Activated naive CD4-positive, alpha-beta T cell treated with anti-CD3 and anti-CD28 coated beads, Interleukin-2, amount 10 ng/mL, durations not matched to agents 7 days and 5 days (primary cell): ENCODE data around the gene LAYN.

Experiments
- CTCF ChIA-PET: fragments of 350-600 bp; sonication (Branson Sonifier 250); formaldehyde crosslinking; loops from one replicate; lab custom pipeline; 2021; ENCODE audit warnings: antibody characterized with exemption; lab: Charles Lee
- DNase-seq: peaks from one replicate; pipeline ENCODE4 v3.0.0-alpha.2; 2020
- H3K27ac Mint-ChIP-seq: one replicate; pipeline ENCODE4 v1.8.0; 2021; ENCODE audit warnings: mild to moderate bottlenecking, moderate library complexity, mixed read lengths
- H3K27me3 Mint-ChIP-seq: one replicate; pipeline ENCODE4 v1.8.0; 2021; ENCODE audit warnings: mild to moderate bottlenecking, mixed read lengths
- H3K36me3 Mint-ChIP-seq: one replicate; pipeline ENCODE4 v1.8.0; 2021; ENCODE audit warnings: mixed read lengths
- H3K4me1 Mint-ChIP-seq: one replicate; pipeline ENCODE4 v1.8.0; 2021; ENCODE audit warnings: mixed read lengths
- H3K4me3 Mint-ChIP-seq: one replicate; pipeline ENCODE4 v1.8.0; 2021; ENCODE audit warnings: mild to moderate bottlenecking, moderate library complexity, mixed read lengths
- H3K9me3 Mint-ChIP-seq: one replicate; pipeline ENCODE4 v1.8.0; 2021; ENCODE audit warnings: mixed read lengths

The LAYN gene

GRCh38 chr11:111540114-111540936, at the start of gene LAYN:
Gene LAYN, plus strand, starts transcription at chr11:111540720. Its CDS starts 124 bp downstream, at chr11:111540844.
- Mint-ChIP-seq H3K9me3 (peaks cover 2% of the 10 kb centered on the region), H3K27ac (peak within 1 kb of the TSS; percentile 58), H3K4me1 (peaks cover 28% of the 10 kb centered on the region), H3K27me3 (peaks cover 72% of the 10 kb centered on the region), H3K36me3 (no peaks in the 10 kb centered on the region), H3K4me3 (peak within 1 kb of the TSS; percentile 46)
- DNase-seq: peak; percentile 46
- CTCF ChIA-PET: interaction anchor here (2.1 to 3.9 kb wide), 2 partner anchors 27 to 86 kb away, joined by 8 to 15 read pairs; no protein-coding TSS in a partner anchor

DNA sequence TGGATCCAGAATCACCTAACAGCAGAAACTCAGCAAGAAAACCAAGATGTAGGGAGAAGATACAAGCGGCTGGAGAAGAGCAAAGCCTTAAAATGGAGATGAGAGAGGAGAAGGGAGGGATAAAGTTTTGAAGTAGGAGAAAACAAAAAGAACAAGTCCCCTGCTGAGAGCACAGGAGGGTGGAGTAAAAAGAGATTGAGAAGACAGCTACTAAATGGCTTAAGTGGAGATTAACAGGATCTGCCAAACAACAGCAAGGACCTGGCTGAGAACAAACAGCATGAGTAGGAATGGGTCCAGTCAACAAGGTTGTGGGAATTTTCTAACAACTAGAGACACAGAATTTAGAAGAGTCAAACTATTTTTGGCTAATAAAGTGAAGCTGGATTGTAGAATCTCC, 46.5 kb upstream of the LAYN start:
- Mint-ChIP-seq H3K27me3 (peaks cover 17% of the 10 kb centered on the region), H3K9me3 (no peaks in the 10 kb centered on the region), H3K4me1 (no peaks in the 10 kb centered on the region), H3K4me3 (no peak overlapping the region), H3K36me3 (no peaks in the 10 kb centered on the region), H3K27ac (no peak overlapping the region)
- DNase-seq: no peak
- CTCF ChIA-PET: no interaction called here

- H3K4me1 Mint-ChIP-seq: no peaks in the 10 kb centered on the region
- peaks cover 18% of the 10 kb centered on the region for H3K27me3 Mint-ChIP-seq
- DNase-seq: no peak
- H3K27ac Mint-ChIP-seq: no peak overlapping the region
- H3K4me3 Mint-ChIP-seq: no peak overlapping the region
- no peaks in the 10 kb centered on the region for H3K9me3 Mint-ChIP-seq
- no peaks in the 10 kb centered on the region for H3K36me3 Mint-ChIP-seq
- CTCF ChIA-PET: interaction anchor here (0.6 kb wide), 1 partner anchor 342 kb away, joined by 3 read pairs; no protein-coding TSS in a partner anchor
Measured at GRCh38 chr11:111499483-111499882, 41.0 kb upstream of the LAYN start.

DNA sequence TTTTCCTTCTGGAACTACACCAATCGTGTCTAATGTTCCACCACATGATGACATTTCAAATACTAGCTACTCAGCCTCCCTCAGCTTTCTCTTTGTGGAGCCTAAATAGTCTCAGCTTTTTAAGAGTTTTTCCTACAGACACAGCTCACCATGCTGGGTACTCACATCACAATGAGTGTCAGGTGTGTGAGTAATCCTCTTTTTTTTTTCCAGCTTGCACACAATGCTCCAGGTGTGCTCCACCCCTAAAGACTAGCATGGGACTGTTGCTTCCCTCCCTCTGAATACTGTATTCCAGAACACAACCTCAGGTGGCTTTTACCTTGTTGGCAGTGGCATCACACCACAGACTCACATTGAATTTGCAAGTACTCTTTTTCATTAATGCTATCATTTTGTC, 40.0 kb upstream of the LAYN start:
- no peaks in the 10 kb centered on the region for H3K36me3 Mint-ChIP-seq
- H3K27me3 Mint-ChIP-seq: peaks cover 18% of the 10 kb centered on the region

GRCh38 chr11:111502611-111503010, 37.9 kb upstream of the LAYN start:
- CTCF ChIA-PET: interaction anchor here (0.6 kb wide), 1 partner anchor 23 kb away, joined by 3 read pairs; no protein-coding TSS in a partner anchor
- Mint-ChIP-seq H3K36me3 (no peaks in the 10 kb centered on the region), H3K4me3 (no peak overlapping the region), H3K4me1 (no peaks in the 10 kb centered on the region), H3K27ac (no peak overlapping the region), H3K27me3 (peaks cover 22% of the 10 kb centered on the region), H3K9me3 (no peaks in the 10 kb centered on the region)
- no peak for DNase-seq

More for the DNA sequence above, 40.0 kb upstream of the LAYN start:
- no peaks in the 10 kb centered on the region for H3K9me3 Mint-ChIP-seq
- no peak for DNase-seq
- H3K27ac Mint-ChIP-seq: no peak overlapping the region
- no peaks in the 10 kb centered on the region for H3K4me1 Mint-ChIP-seq
- H3K4me3 Mint-ChIP-seq: no peak overlapping the region
- CTCF ChIA-PET: interaction anchor here (0.9 kb wide), 2 partner anchors 13 to 45 kb away, joined by 3 read pairs; no protein-coding TSS in a partner anchor

GRCh38 chr11:111510311-111510710, 30.2 kb upstream of the LAYN start:
- Mint-ChIP-seq H3K36me3 (peaks cover 2% of the 10 kb centered on the region), H3K9me3 (no peaks in the 10 kb centered on the region), H3K27ac (no peak overlapping the region), H3K27me3 (peaks cover 61% of the 10 kb centered on the region), H3K4me1 (peaks cover 15% of the 10 kb centered on the region), H3K4me3 (no peak overlapping the region)
- no peak for DNase-seq
- CTCF ChIA-PET: interaction anchor here (0.7 kb wide), 1 partner anchor 266 kb away, joined by 4 read pairs; no protein-coding TSS in a partner anchor

GRCh38 chr11:111512296-111513239, 28.0 kb upstream of the LAYN start, which contains the start of gene BTG4:
Gene BTG4, minus strand, starts transcription at chr11:111512386. Its CDS starts 13,610 bp downstream, at chr11:111498776.
- CTCF ChIA-PET: interaction anchor here (0.7 to 1.6 kb wide), 7 partner anchors 8 to 57 kb away, joined by 3 to 8 read pairs (median 4); no protein-coding TSS in a partner anchor
- Mint-ChIP-seq H3K36me3 (peaks cover 2% of the 10 kb centered on the region), H3K27me3 (peaks cover 57% of the 10 kb centered on the region), H3K27ac (no peak within 1 kb of the TSS), H3K4me1 (peaks cover 15% of the 10 kb centered on the region), H3K4me3 (peak within 1 kb of the TSS; percentile 52), H3K9me3 (no peaks in the 10 kb centered on the region)
- DNase-seq: peak; percentile 37

GRCh38 chr11:111513240-111513605, 27.3 kb upstream of the LAYN start:
- no peak for DNase-seq
- peaks cover 50% of the 10 kb centered on the region for H3K27me3 Mint-ChIP-seq
- H3K36me3 Mint-ChIP-seq: peaks cover 2% of the 10 kb centered on the region
- no peak overlapping the region for H3K27ac Mint-ChIP-seq
- H3K4me3 Mint-ChIP-seq: no peak overlapping the region
- CTCF ChIA-PET: interaction anchor here (0.7 to 1.6 kb wide), 8 partner anchors 8 to 81 kb away, joined by 3 to 8 read pairs (median 3); no protein-coding TSS in a partner anchor
- peaks cover 15% of the 10 kb centered on the region for H3K4me1 Mint-ChIP-seq
- H3K9me3 Mint-ChIP-seq: no peaks in the 10 kb centered on the region

DNA sequence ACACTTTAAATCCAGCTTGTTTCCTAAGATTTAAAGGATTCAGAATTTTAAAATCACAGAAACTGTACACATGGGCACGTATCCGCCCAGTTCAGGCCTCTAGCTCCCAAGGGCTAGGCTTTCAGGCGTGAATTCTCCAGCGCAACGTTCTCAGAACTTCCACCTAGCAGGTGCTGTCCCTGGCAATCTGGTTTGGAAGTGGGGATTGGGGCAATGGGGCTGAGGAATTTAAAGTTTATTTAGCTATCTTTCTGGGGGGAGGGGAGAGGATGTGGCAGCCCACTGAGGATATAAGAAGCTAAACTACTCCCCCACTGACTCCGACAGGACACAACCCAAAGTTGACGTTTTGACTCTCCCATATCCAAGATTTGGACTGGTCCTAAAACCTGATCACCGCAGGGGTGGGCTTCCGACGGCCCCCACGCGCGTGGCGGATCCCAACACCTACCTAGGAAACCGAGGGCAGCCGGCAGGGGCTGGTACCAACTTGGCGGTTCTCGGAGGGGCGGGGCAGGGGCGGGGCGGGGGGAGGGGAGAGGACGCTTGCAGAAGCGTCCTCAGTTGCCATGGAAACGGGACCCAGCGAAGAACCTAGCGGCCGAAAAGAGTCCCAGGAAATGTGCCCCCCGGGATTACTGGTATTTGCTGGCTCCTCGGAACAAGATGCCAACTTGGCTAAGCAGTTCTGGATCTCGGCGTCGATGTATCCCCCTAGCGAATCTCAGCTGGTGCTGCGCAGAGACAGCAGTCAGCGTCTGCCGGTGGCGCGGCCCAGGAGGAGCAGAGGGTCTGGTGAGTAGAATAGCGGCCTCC, 26.1 kb upstream of the LAYN start, which contains the start of gene HOATZ:
HOATZ (plus strand) TSS at position 563 of the 816 bp plus-strand sequence; CDS start at position 570, 7 bp downstream.
- Mint-ChIP-seq H3K36me3 (peaks cover 2% of the 10 kb centered on the region), H3K4me3 (peak within 1 kb of the TSS; percentile 33), H3K27ac (no peak within 1 kb of the TSS), H3K27me3 (peaks cover 48% of the 10 kb centered on the region), H3K9me3 (no peaks in the 10 kb centered on the region), H3K4me1 (peaks cover 15% of the 10 kb centered on the region)
- CTCF ChIA-PET: interaction anchor here (0.9 to 1.0 kb wide), 3 partner anchors 20 to 82 kb away, joined by 3 read pairs; no protein-coding TSS in a partner anchor
- peak; percentile 32 for DNase-seq

GRCh38 chr11:111515591-111515990, 24.9 kb upstream of the LAYN start:
- CTCF ChIA-PET: no interaction called here
- Mint-ChIP-seq H3K27me3 (peaks cover 42% of the 10 kb centered on the region), H3K36me3 (peaks cover 2% of the 10 kb centered on the region), H3K4me3 (no peak overlapping the region), H3K27ac (no peak overlapping the region), H3K4me1 (peaks cover 15% of the 10 kb centered on the region), H3K9me3 (no peaks in the 10 kb centered on the region)
- DNase-seq: no peak

DNA sequence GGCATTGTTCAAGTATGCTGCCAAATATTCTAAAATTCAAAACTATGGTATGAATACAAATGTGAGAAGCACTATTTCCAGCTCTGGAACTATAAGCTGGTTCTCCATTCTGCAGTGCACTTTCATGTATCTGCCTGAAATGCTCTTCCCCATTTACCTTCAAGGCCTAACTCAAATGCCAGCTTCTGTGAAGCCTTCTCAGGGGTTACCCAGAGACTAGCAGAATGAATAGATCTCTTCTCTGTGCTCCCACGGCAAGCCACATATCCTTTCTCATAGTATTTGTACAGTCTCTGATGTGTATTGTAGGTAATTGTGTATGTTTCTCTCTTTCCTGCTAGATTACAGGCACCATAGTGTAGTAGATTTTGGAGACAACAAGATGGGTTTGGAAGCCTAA, 21.9 kb upstream of the LAYN start:
- H3K36me3 Mint-ChIP-seq: peaks cover 2% of the 10 kb centered on the region
- no peak for DNase-seq
- CTCF ChIA-PET: interaction anchor here (1.3 to 1.5 kb wide), 2 partner anchors 14 to 64 kb away, joined by 3 to 4 read pairs; no protein-coding TSS in a partner anchor
- H3K9me3 Mint-ChIP-seq: no peaks in the 10 kb centered on the region
- H3K27me3 Mint-ChIP-seq: peaks cover 19% of the 10 kb centered on the region
- H3K4me3 Mint-ChIP-seq: no peak overlapping the region
- no peak overlapping the region for H3K27ac Mint-ChIP-seq
- H3K4me1 Mint-ChIP-seq: peaks cover 9% of the 10 kb centered on the region

DNA sequence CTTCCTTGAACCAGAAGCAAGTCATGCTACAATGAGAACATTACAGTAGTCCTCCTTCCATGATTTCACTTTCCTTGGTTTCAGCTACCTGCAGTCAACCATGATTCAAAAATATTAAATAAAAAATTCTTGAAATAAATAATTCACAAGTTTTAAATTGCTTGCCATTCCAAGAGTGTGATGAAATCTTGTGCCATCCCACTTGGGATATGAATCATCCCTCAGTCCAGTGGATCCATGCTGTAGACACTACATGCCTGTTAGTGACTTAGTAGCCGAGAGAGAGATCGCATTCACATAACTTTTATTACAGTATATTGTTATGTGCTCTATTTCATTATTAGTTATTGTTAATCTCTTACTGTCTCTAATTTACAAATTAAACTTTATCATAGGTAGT, 20.0 kb upstream of the LAYN start:
- Mint-ChIP-seq H3K4me3 (no peak overlapping the region), H3K27me3 (no peaks in the 10 kb centered on the region), H3K9me3 (no peaks in the 10 kb centered on the region), H3K27ac (no peak overlapping the region), H3K4me1 (no peaks in the 10 kb centered on the region), H3K36me3 (no peaks in the 10 kb centered on the region)
- CTCF ChIA-PET: interaction anchor here (1.0 kb wide), 1 partner anchor 8 kb away, joined by 3 read pairs; no protein-coding TSS in a partner anchor
- no peak for DNase-seq

- H3K9me3 Mint-ChIP-seq: no peaks in the 10 kb centered on the region
- CTCF ChIA-PET: interaction anchor here (1.0 kb wide), 1 partner anchor 8 kb away, joined by 3 read pairs; no protein-coding TSS in a partner anchor
- no peaks in the 10 kb centered on the region for H3K27me3 Mint-ChIP-seq
- no peak overlapping the region for H3K27ac Mint-ChIP-seq
- H3K4me1 Mint-ChIP-seq: peaks cover 3% of the 10 kb centered on the region
- no peak for DNase-seq
- H3K36me3 Mint-ChIP-seq: no peaks in the 10 kb centered on the region
- H3K4me3 Mint-ChIP-seq: no peak overlapping the region
Measured at GRCh38 chr11:111521135-111521534, 19.4 kb upstream of the LAYN start.
